ENCODE measurements around the gene S100A14.

DNA sequence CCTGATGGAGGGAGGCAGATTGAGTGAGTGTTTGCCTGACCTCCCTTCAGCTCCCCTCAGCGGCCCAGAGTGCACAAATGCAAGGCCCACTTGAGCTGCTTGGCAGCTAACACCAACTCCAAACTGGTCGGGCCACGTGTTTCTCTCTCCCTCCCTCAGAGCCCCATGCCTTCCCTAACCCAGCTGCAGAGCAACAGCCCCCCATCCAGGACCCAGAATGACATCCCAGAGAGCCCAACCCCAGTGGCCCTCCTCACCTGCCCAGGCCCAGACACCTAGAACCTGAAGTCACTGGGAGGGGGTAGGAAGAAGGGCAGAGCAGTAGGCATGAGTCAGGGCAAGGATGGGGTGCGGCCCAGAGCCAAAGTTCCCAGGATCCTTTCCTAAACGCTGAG lies 789 bp upstream of the S100A14 start:
- TF ChIP-seq CTCF (IDR thresholded peaks at IDR 0.05) (no peak), POLR2AphosphoS5 (IDR thresholded peaks at IDR 0.05; ENCODE audit: low read depth, low read length) (no peak), TCF7L2 (IDR thresholded peaks at IDR 0.05; ENCODE audit: low read depth, low read length) (no peak), SIN3A (IDR thresholded peaks at IDR 0.05; ENCODE audit: borderline replicate concordance, insufficient read depth, low read depth, low read length) (no peak)
- TF ChIP-seq, protein P1, sequence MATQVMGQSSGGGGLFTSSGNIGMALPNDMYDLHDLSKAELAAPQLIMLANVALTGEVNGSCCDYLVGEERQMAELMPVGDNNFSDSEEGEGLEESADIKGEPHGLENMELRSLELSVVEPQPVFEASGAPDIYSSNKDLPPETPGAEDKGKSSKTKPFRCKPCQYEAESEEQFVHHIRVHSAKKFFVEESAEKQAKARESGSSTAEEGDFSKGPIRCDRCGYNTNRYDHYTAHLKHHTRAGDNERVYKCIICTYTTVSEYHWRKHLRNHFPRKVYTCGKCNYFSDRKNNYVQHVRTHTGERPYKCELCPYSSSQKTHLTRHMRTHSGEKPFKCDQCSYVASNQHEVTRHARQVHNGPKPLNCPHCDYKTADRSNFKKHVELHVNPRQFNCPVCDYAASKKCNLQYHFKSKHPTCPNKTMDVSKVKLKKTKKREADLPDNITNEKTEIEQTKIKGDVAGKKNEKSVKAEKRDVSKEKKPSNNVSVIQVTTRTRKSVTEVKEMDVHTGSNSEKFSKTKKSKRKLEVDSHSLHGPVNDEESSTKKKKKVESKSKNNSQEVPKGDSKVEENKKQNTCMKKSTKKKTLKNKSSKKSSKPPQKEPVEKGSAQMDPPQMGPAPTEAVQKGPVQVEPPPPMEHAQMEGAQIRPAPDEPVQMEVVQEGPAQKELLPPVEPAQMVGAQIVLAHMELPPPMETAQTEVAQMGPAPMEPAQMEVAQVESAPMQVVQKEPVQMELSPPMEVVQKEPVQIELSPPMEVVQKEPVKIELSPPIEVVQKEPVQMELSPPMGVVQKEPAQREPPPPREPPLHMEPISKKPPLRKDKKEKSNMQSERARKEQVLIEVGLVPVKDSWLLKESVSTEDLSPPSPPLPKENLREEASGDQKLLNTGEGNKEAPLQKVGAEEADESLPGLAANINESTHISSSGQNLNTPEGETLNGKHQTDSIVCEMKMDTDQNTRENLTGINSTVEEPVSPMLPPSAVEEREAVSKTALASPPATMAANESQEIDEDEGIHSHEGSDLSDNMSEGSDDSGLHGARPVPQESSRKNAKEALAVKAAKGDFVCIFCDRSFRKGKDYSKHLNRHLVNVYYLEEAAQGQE (IDR thresholded peaks at IDR 0.05; ENCODE audit: insufficient read depth in 1 of 2, low read depth in 2 of 2, low read length in 1 of 2), result no peak

All from Panc1 (cell line).